HG02973 (cell line): Measurements from ENCODE around the gene ZNF580.

Experiments used
- ATAC-seq: cut with Tn5 transposase; IDR thresholded peaks from one replicate; pipeline ENCODE4 v1.9.1; 2021; ENCODE audit warnings: moderate library complexity; ENCODE audit not compliant: unreplicated experiment

The ZNF580 gene

GRCh38 chr19:55656988-55657747, 16.4 kb downstream of the ZNF580 start:
- ATAC-seq: no peak

GRCh38 chr19:55658846-55659459, 18.2 kb downstream of the ZNF580 start:
- no peak for ATAC-seq

DNA sequence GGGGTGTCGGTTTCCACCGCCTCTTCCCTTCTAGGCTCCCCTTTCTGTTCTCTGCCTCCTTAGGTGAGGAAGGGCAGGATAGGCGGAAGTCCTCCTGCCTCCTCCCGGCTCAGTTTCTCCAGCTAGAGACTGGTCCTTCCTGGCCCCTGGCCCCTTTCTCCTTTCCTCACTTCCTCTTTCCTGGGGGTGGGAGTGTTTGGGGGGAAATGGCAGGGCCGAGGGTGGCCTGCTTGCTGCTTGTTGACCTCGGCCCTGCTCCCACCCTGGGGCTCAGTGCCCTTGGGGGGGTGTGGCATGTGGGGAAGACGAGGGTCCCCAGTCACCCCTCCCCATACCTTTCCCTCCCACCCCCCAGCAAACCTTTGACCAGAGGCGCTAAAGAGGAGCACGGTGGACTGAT, 19.0 kb downstream of the ZNF580 start:
- no peak for ATAC-seq

GRCh38 chr19:55660404-55660803, 19.6 kb downstream of the ZNF580 start:
- no peak for ATAC-seq

DNA sequence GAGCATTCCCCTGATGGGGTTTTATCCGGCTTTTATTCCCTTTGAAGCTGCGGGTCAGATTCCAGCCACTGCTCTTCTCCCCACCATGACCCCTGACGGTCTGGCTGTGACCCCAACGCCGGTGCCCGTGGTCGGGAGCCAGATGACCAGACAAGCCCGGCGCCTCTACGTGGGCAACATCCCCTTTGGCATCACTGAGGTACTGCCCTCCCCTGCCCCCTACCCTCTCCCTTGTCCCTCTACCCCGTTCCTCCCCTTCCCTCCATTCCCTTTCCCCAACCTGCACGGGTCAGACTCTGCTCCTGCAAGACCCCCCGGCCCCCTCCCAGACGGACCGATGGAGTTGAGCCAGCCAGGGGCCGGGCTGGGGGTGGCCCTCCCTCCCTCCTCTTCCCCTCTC, 20.2 kb downstream of the ZNF580 start:
- ATAC-seq: no peak

DNA sequence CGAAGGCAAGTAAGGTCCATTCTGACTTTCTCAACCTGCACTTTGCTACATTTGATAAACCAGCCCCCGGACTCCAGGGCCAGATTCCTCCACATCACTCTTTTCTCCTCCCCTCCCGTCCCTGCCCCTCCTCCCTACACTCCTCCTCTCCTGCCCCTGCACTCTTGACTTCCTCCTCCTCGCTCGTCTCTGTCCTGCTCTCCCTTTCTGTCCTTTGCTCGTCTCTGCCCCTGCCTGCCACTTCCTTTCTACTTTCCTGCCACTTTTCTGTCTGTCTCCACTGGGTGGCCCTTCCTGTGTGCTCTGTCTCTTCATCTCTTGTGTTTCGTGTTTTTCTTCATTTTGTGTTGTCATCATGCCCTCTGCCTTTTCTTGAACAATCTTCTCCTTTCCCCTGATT, 21.0 kb downstream of the ZNF580 start:
- ATAC-seq: no peak

GRCh38 chr19:55663846-55664536, 23.2 kb downstream of the ZNF580 start:
- ATAC-seq: no peak

DNA sequence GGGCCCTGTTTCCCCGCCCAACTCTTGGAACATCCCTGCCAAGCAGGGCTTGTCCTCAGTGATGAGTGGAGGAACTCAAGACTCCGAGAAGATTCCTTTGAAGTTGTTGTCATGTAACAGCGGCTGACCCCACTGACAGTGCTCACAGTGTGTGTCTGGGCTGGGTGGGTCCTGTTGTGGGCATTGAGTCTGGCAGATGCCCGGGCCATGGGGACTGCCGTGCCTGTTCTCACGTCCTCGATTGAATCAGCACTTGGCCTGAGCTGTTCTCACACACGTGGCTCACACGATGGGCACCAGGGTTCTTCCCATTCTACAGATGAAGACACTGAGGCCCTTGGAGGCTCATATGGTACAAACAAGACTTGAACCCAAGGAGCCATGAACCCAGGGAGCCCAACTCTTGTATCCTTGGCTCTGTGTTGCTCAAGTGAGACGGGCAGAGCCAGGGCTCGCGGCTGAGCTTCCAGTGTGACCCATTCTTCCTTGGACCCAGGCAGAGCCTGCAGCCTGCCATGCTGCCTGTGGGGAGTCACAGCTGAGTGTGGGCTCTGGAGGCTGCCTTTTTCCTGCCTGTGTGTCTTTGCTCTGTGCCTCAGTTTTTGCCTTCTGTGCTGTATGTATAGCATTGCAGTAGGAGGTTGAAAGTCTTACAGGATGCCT, 25.7 kb downstream of the ZNF580 start:
- no peak for ATAC-seq

- no peak for ATAC-seq
These were observed 26.2 kb downstream of the ZNF580 start for GRCh38 chr19:55667006-55667381.

DNA sequence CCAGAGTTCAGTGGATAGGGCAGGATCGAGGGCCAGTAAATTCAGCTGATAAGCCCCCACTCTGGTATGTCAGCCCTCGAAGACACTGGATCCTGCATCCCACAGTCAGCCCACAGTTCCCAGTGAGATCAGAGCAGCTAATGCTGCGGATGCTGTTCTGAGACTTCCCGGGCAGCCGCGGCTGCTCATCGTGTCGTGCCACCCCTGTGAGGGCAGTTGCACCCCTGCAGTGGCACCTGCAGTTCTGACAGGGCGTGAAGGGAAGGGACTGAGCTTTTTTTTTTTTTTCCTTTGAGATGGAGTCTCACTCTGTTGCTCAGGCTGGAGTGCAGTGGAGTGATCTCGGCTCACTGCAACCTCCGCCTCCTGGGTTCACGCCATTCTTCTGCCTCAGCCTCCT, 26.7 kb downstream of the ZNF580 start:
- ATAC-seq: no peak

GRCh38 chr19:55667958-55668357, 27.2 kb downstream of the ZNF580 start:
- no peak for ATAC-seq

DNA sequence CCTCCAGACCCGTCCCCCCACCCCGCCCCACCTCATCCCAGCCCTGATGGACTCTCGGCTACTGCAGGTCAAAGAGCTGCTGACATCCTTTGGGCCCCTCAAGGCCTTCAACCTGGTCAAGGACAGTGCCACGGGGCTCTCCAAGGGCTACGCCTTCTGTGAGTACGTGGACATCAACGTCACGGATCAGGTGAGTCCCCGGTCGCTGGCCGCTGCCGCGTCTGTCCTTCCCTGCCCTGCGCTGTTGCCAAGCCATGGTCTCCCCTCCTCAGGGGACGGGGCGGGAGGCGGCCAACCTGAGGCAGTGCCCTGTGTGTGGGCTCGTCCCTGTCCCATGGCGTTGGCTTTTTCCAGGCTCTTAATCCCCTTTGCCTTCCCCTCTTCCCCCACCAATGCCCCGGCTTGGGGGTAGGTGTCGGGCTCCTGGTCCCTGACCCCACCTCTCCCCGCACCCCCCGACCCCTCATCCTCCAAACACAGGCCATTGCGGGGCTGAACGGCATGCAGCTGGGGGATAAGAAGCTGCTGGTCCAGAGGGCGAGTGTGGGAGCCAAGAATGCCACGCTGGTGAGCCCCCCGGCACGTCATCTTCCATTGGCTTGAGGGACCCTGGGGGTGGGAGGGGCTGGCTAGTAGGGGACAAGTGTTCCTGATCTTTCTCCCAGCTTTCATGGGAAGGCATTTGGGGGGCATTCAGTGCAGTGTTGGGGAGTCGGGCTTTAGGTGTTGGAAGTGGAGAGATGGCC, 28.0 kb downstream of the ZNF580 start:
- no peak for ATAC-seq

DNA sequence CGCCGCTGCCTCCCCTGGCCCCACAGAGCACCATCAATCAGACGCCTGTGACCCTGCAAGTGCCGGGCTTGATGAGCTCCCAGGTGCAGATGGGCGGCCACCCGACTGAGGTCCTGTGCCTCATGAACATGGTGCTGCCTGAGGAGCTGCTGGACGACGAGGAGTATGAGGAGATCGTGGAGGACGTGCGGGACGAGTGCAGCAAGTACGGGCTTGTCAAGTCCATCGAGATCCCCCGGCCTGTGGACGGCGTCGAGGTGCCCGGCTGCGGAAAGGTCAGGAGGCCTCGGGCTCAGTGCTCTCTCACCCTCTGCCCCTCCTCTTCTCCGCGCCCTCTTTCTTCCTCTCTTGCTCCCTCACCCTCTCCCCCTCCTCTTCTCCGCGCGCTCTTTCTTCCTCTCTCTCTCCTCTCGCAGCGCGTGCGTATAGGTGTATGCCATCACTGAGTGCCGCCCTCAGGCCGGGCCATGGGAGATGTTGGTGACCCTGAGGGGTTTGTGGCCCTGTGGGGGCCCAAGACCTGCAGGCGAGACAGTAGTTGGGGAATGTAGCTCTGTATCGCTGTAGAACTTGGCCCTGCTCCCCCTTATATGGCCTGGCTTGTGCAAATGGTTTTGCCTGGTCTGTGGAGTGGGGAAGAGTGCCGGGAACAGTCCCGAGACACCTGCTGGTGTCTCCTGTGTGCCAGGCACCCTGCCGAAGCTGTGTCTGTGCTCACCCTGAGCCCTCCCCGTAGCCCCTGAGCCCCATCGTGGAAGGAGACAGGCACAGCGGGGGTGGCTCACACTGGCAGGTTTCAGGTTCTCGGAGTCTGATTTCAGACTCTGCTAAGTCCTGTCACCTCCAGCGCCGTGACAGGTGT, 28.8 kb downstream of the ZNF580 start:
- no peak for ATAC-seq

- no peak for ATAC-seq
These were observed 29.7 kb downstream of the ZNF580 start for GRCh38 chr19:55670280-55671053.

DNA sequence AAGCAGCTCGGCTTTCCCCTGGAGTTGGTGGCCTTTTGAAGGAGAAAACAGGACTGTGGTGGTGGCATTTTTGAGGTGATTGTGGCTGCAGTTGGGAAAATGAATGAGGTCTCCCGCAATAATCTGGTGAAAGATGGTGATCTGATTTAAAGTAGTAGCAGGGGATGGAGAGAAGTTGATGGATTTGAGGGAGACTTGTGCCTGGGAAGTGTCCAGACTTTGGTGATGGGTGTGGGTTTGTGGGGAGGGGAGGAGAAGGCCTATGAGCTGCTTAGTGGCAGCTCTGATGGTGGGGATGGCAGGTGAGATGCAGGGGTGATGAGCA, 30.2 kb downstream of the ZNF580 start:
- no peak for ATAC-seq

GRCh38 chr19:55672418-55672817, 31.6 kb downstream of the ZNF580 start:
- ATAC-seq: no peak

GRCh38 chr19:55673465-55673864, 32.7 kb downstream of the ZNF580 start:
- ATAC-seq: no peak

DNA sequence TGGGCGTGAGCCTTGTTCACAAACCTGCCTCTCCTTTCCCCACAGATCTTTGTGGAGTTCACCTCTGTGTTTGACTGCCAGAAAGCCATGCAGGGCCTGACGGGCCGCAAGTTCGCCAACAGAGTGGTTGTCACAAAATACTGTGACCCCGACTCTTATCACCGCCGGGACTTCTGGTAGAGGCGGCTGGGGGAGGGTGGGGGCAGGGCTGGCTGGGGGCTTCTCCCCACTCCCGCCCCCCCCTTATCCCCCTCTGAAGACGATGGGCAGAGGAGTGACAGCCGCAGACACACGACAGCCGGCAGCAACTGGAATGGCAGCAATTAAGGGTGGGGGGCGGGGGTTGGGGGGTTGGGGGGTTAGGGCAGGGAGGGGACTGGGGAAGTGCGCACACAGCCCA, 33.1 kb downstream of the ZNF580 start:
- ATAC-seq: no peak

GRCh38 chr19:55674459-55674840, 33.6 kb downstream of the ZNF580 start:
- ATAC-seq: no peak
